Vagina (tissue), 2 donors: ENCODE data around the gene SH3BGR.

Experiments used
- CTCF ChIP-seq, 3 experiments: fragments of 450-650 bp in 2 of 3; fragments of 200-600 bp in 1 of 3; sonication (generic) in 1 of 3; IDR thresholded peaks; one replicate each; pipeline ENCODE4 v1.5.1; 2017 to 2019; ENCODE audit warnings: antibody characterized with exemption in 3 of 3, mild to moderate bottlenecking in 2 of 3, moderate library complexity in 2 of 3
- POLR2A ChIP-seq, 2 donors: fragments of 450-650 bp; IDR thresholded peaks; one replicate each; pipeline ENCODE4 v1.6.1; 2017; ENCODE audit warnings: antibody characterized with exemption in 2 of 2, mild to moderate bottlenecking in 2 of 2, moderate library complexity in 2 of 2

GRCh38 chr21:39553331-39553730, 101.6 kb downstream of the SH3BGR start:
- no peak for TF ChIP-seq CTCF (IDR thresholded peaks at IDR 0.05)
- TF ChIP-seq POLR2A (IDR thresholded peaks at IDR 0.05) = no peak
